WTC11 (cell line): ENCODE measurements around the gene MBD3L4.

Experiments used
- ATF3 ChIP-seq: sonication (generic); formaldehyde crosslinking; conservative IDR thresholded peaks from 2 replicates; pipeline ENCODE4 v1.8.1; 2022; ENCODE audit warnings: mild to moderate bottlenecking, missing genetic modification reagents
- CREB1 ChIP-seq: sonication (generic); formaldehyde crosslinking; IDR thresholded peaks from 2 replicates; pipeline ENCODE4 v1.8.0; 2023; ENCODE audit warnings: mild to moderate bottlenecking, missing genetic modification reagents
- CTCF ChIP-seq: fragments of 200-600 bp; IDR thresholded peaks from 2 replicates; pipeline ENCODE4 v1.8.0; 2022; ENCODE audit warnings: antibody characterized with exemption
- FOXJ3 ChIP-seq: sonication (generic); formaldehyde crosslinking; IDR thresholded peaks from 2 replicates; pipeline ENCODE4 v1.9.0; 2021; ENCODE audit warnings: missing genetic modification reagents, mild to moderate bottlenecking, borderline replicate concordance
- FOXK1 ChIP-seq: sonication (generic); formaldehyde crosslinking; IDR thresholded peaks from 2 replicates; pipeline ENCODE4 v1.8.0; 2022; ENCODE audit warnings: mild to moderate bottlenecking, moderate library complexity, missing genetic modification reagents
- NFYB ChIP-seq: sonication (generic); formaldehyde crosslinking; conservative IDR thresholded peaks from 2 replicates; pipeline ENCODE4 v1.8.0; 2022; ENCODE audit warnings: low read depth, missing genetic modification reagents
- PREB ChIP-seq: sonication (generic); formaldehyde crosslinking; IDR thresholded peaks from 2 replicates; pipeline ENCODE4 v1.8.1; 2022; ENCODE audit warnings: mild to moderate bottlenecking, missing genetic modification reagents, moderate library complexity, borderline replicate concordance
- ZBTB21 ChIP-seq: sonication (generic); formaldehyde crosslinking; IDR thresholded peaks from 2 replicates; pipeline ENCODE4 v1.8.1; 2023; ENCODE audit warnings: mild to moderate bottlenecking, missing genetic modification reagents, borderline replicate concordance
- ZMAT4 ChIP-seq: fragments of 250-450 bp; sonication (Bioruptor Pico); IDR thresholded peaks from 2 replicates; pipeline ENCODE4 v1.9.0; 2021; ENCODE audit warnings: mild to moderate bottlenecking
- ZNF281 ChIP-seq: sonication (generic); formaldehyde crosslinking; IDR thresholded peaks from 2 replicates; pipeline ENCODE4 v1.8.0; 2023; ENCODE audit warnings: mild to moderate bottlenecking, missing genetic modification reagents
- ZNF396 ChIP-seq: fragments of 250-450 bp; sonication (Bioruptor Pico); IDR thresholded peaks from 2 replicates; pipeline ENCODE4 v1.8.0; 2021; ENCODE audit warnings: mild to moderate bottlenecking, moderate library complexity, borderline replicate concordance
- ZNF416 ChIP-seq: fragments of 250-450 bp; sonication (Bioruptor Pico); IDR thresholded peaks from 2 replicates; pipeline ENCODE4 v1.9.0; 2021; ENCODE audit warnings: mild to moderate bottlenecking, inconsistent platforms

GRCh38 chr19:6999933-7000332 lies 40.0 kb downstream of the MBD3L4 start:
- no peak for TF ChIP-seq FOXJ3 (CRISPR knock-in tag)
- TF ChIP-seq CTCF: no peak
- TF ChIP-seq ZBTB21 (CRISPR knock-in tag): no peak
- no peak for TF ChIP-seq ZNF396
- TF ChIP-seq PREB (CRISPR knock-in tag): no peak
- no peak for TF ChIP-seq ZMAT4 (CRISPR knock-in tag)
- TF ChIP-seq NFYB (CRISPR knock-in tag): no peak
- no peak for TF ChIP-seq CREB1 (CRISPR knock-in tag)
- TF ChIP-seq FOXK1 (CRISPR knock-in tag): no peak
- TF ChIP-seq ATF3 (CRISPR knock-in tag): no peak
- TF ChIP-seq ZNF416: no peak
- TF ChIP-seq ZNF281 (CRISPR knock-in tag): no peak
